ENCODE data around the gene ELMOD1.

- TF ChIP-seq MYC (IDR thresholded peaks at IDR 0.05; ENCODE audit: low read depth, low read length) (no peak), CTCF (IDR thresholded peaks at IDR 0.05; ENCODE audit: extremely low read depth in 1 of 2, insufficient read depth in 1 of 2, low read depth in 1 of 2, low read length in 2 of 2) (no peak), EZH2 (IDR thresholded peaks at IDR 0.05; ENCODE audit: borderline replicate concordance, low read depth, low read length, severe bottlenecking) (no peak), POLR2A (IDR thresholded peaks at IDR 0.05; ENCODE audit: low read depth, low read length) (no peak), JUN (IDR thresholded peaks at IDR 0.05; ENCODE audit: borderline replicate concordance, insufficient read depth, insufficient read length, low read depth) (no peak)
Measured at GRCh38 chr11:107682572-107682971, 91.6 kb downstream of the ELMOD1 start.

All from endothelial cell of umbilical vein (primary cell).